Activated B cell treated with CpG ODN at 0.5 μM for 24 hours (primary cell): Measurements from ENCODE around the gene CASP3. TPM values are rescaled to one million over a fixed set of nuclear protein-coding genes. Genes with fewer than 3 reads are reported as not detected.
"Not testable (repeated sequence)": the region's sequence is repeated elsewhere in the genome, so short reads cannot be mapped to it uniquely, and the experiment has no call there.

Experiments
- ATAC-seq: fragments of 200-7000 bp; cut with Tn5 transposase; one replicate; pipeline ENCODE4 v1.10.0; 2021; ENCODE audit warnings: low read depth, mild to moderate bottlenecking, moderate library complexity
- CTCF ChIA-PET: fragments of 350-600 bp; sonication (Branson Sonifier 250); formaldehyde crosslinking; loops from one replicate; lab custom pipeline; 2021; ENCODE audit warnings: antibody characterized with exemption; lab: Charles Lee
- POLR2A ChIA-PET: fragments of 350-600 bp; sonication (Branson Sonifier 250); formaldehyde crosslinking; loops from one replicate; lab custom pipeline; 2021; ENCODE audit warnings: antibody characterized with exemption; lab: Charles Lee
- DNase-seq: peaks from one replicate; pipeline ENCODE4 v3.0.0; 2022
- H3K27ac Mint-ChIP-seq: one replicate; pipeline ENCODE4 v1.8.0; 2020; ENCODE audit warnings: mixed read lengths
- H3K27me3 Mint-ChIP-seq: one replicate; pipeline ENCODE4 v1.8.0; 2021; ENCODE audit warnings: mixed read lengths
- H3K36me3 Mint-ChIP-seq: one replicate; pipeline ENCODE4 v1.8.0; 2021; ENCODE audit warnings: low read depth, mixed read lengths
- H3K4me1 Mint-ChIP-seq: one replicate; pipeline ENCODE4 v1.8.0; 2021; ENCODE audit warnings: mixed read lengths
- H3K4me3 Mint-ChIP-seq: one replicate; pipeline ENCODE4 v1.8.0; 2020; ENCODE audit warnings: mild to moderate bottlenecking, mixed read lengths
- H3K9me3 Mint-ChIP-seq: one replicate; pipeline ENCODE4 v1.8.0; 2020; ENCODE audit warnings: mixed read lengths
- CTCF ChIP-seq: fragments of 200-600 bp; IDR thresholded peaks from one replicate; pipeline ENCODE4 v1.8.0; 2022; ENCODE audit warnings: antibody characterized with exemption, mild to moderate bottlenecking
- intact Hi-C: fragments of 100-400 bp; cut with micrococcal nuclease; formaldehyde crosslinking; loops from one replicate; pipeline ENCODE4 v1.15.1; 2024
- total RNA-seq: library from RNA; stranded (reverse); gene quantifications from 2 replicates; pipeline ENCODE4 v1.2.3, GENCODE V29; 2022

CASP3 gene
- total RNA-seq, 1 donor from 2014 or later: 24.0 TPM

- POLR2A ChIA-PET: no interaction called here
- Mint-ChIP-seq H3K9me3 (no peaks in the 10 kb centered on the region), H3K4me3 (no peak overlapping the region), H3K27ac (no peak overlapping the region), H3K27me3 (no peaks in the 10 kb centered on the region), H3K36me3 (peaks cover 78% of the 10 kb centered on the region), H3K4me1 (peaks cover 20% of the 10 kb centered on the region)
- intact Hi-C loops: no loop called here
- CTCF ChIA-PET: interaction anchor here (1.0 kb wide), 1 partner anchor 385 kb away, joined by 4 read pairs; no protein-coding TSS in a partner anchor
- ATAC-seq: no peak
- DNase-seq: no peak
- TF ChIP-seq CTCF: no peak
Measured at GRCh38 chr4:184636897-184637296, 12.3 kb downstream of the CASP3 start.

- ATAC-seq (no peak), DNase-seq (no peak)
- Mint-ChIP-seq H3K9me3 (no peaks in the 10 kb centered on the region), H3K27ac (no peak overlapping the region), H3K27me3 (no peaks in the 10 kb centered on the region), H3K4me1 (peaks cover 14% of the 10 kb centered on the region), H3K36me3 (peaks cover 75% of the 10 kb centered on the region), H3K4me3 (no peak overlapping the region)
- intact Hi-C loops: no loop called here
- ChIA-PET CTCF (interaction anchor here (1.0 to 1.3 kb wide), 2 partner anchors 372 to 384 kb away, joined by 3 to 4 read pairs; no protein-coding TSS in a partner anchor), POLR2A (no interaction called here)
- no peak for TF ChIP-seq CTCF
Measured at GRCh38 chr4:184636144-184636543, 13.1 kb downstream of the CASP3 start.

GRCh38 chr4:184635381-184635780, 13.9 kb downstream of the CASP3 start:
- Mint-ChIP-seq H3K27me3 (no peaks in the 10 kb centered on the region), H3K4me1 (peaks cover 10% of the 10 kb centered on the region), H3K36me3 (peaks cover 78% of the 10 kb centered on the region), H3K27ac (no peak overlapping the region), H3K9me3 (no peaks in the 10 kb centered on the region), H3K4me3 (no peak overlapping the region)
- DNase-seq: no peak
- ATAC-seq: no peak
- intact Hi-C loops: no loop called here
- ChIA-PET CTCF (interaction anchor here (1.3 kb wide), 1 partner anchor 371 kb away, joined by 3 read pairs; no protein-coding TSS in a partner anchor), POLR2A (no interaction called here)
- TF ChIP-seq CTCF: no peak

- ATAC-seq: no peak
- H3K9me3 Mint-ChIP-seq: no peaks in the 10 kb centered on the region
- peaks cover 85% of the 10 kb centered on the region for H3K36me3 Mint-ChIP-seq
- DNase-seq: no peak
- no peak overlapping the region for H3K27ac Mint-ChIP-seq
- H3K27me3 Mint-ChIP-seq: no peaks in the 10 kb centered on the region
- H3K4me1 Mint-ChIP-seq: peaks cover 2% of the 10 kb centered on the region
- intact Hi-C loops: no loop called here
- POLR2A ChIA-PET: no interaction called here
- CTCF ChIA-PET: no interaction called here
- no peak for TF ChIP-seq CTCF
- H3K4me3 Mint-ChIP-seq: no peak overlapping the region
Measured at GRCh38 chr4:184632842-184633241, 16.4 kb downstream of the CASP3 start.

- ChIA-PET CTCF (interaction anchor here (0.9 kb wide), 1 partner anchor 364 kb away, joined by 3 read pairs; no protein-coding TSS in a partner anchor), POLR2A (no interaction called here)
- H3K4me3 Mint-ChIP-seq: no peak overlapping the region
- peaks cover 76% of the 10 kb centered on the region for H3K36me3 Mint-ChIP-seq
- no peaks in the 10 kb centered on the region for H3K27me3 Mint-ChIP-seq
- ATAC-seq (no peak), DNase-seq (no peak)
- TF ChIP-seq CTCF: no peak
- H3K4me1 Mint-ChIP-seq: no peaks in the 10 kb centered on the region
- no peaks in the 10 kb centered on the region for H3K9me3 Mint-ChIP-seq
- H3K27ac Mint-ChIP-seq: no peak overlapping the region
- intact Hi-C loops: no loop called here
Measured at GRCh38 chr4:184628103-184628502, 21.1 kb downstream of the CASP3 start.

GRCh38 chr4:184625783-184626596, 23.3 kb downstream of the CASP3 start:
- H3K4me3 Mint-ChIP-seq, intact Hi-C loops, H3K9me3 Mint-ChIP-seq, H3K4me1 Mint-ChIP-seq, ATAC-seq, H3K27me3 Mint-ChIP-seq, POLR2A ChIA-PET, CTCF ChIA-PET, DNase-seq: not testable (repeated sequence)
- Mint-ChIP-seq H3K27ac (peak overlapping the region; percentile 56), H3K36me3 (peaks cover 63% of the 10 kb centered on the region)
